GM23248 (cell line): ENCODE data around the gene METRNL. TPM values are rescaled to one million over a fixed set of nuclear protein-coding genes. Genes with fewer than 3 reads are reported as not detected.

ENCODE experiments used
- DNase-seq: peaks from one replicate; pipeline ENCODE4 v3.0.0-alpha.2; 2015
- H2AFZ ChIP-seq: fragments of 200-600 bp; sonication (generic); 2 replicates; pipeline ENCODE4 v1.6.1; 2016; ENCODE audit warnings: antibody characterized with exemption
- H3F3A ChIP-seq: fragments of 200-600 bp; sonication (generic); 2 replicates; pipeline ENCODE4 v1.6.1; 2016; ENCODE audit warnings: mild to moderate bottlenecking, antibody characterized with exemption, mixed run types; ENCODE audit not compliant: insufficient read depth
- H3K27ac ChIP-seq: fragments of 200-600 bp; sonication (generic); 2 replicates; pipeline ENCODE4 v1.5.1; 2016; ENCODE audit warnings: mild to moderate bottlenecking
- H3K27me3 ChIP-seq: fragments of 200-600 bp; sonication (generic); replicated peaks from 2 replicates; pipeline ENCODE4 v1.6.1; 2016; ENCODE audit warnings: mild to moderate bottlenecking; ENCODE audit not compliant: insufficient read depth
- H3K36me3 ChIP-seq: fragments of 200-600 bp; sonication (generic); 2 replicates; pipeline ENCODE4 v1.6.1; 2016; ENCODE audit warnings: low read depth, mild to moderate bottlenecking
- H3K4me1 ChIP-seq: fragments of 200-600 bp; sonication (generic); 2 replicates; pipeline ENCODE4 v1.6.1; 2016; ENCODE audit warnings: mild to moderate bottlenecking; ENCODE audit not compliant: insufficient read depth
- H3K4me2 ChIP-seq: fragments of 200-600 bp; sonication (generic); one replicate; pipeline ENCODE4 v1.6.1; 2016; ENCODE audit warnings: mild to moderate bottlenecking; ENCODE audit not compliant: unreplicated experiment
- H3K4me3 ChIP-seq: fragments of 200-600 bp; sonication (generic); 2 replicates; pipeline ENCODE4 v1.5.1; 2016; ENCODE audit warnings: mild to moderate bottlenecking
- H3K79me2 ChIP-seq: fragments of 200-600 bp; sonication (generic); 2 replicates; pipeline ENCODE4 v1.6.1; 2016; ENCODE audit warnings: mild to moderate bottlenecking; ENCODE audit not compliant: insufficient read depth
- H3K9ac ChIP-seq: fragments of 200-600 bp; sonication (generic); 2 replicates; pipeline ENCODE4 v1.6.1; 2016; ENCODE audit warnings: mild to moderate bottlenecking
- H3K9me2 ChIP-seq: fragments of 200-600 bp; sonication (generic); 2 replicates; pipeline ENCODE4 v1.6.1; 2016; ENCODE audit warnings: mixed run types, mild to moderate bottlenecking, moderate library complexity; ENCODE audit not compliant: insufficient read depth
- H3K9me3 ChIP-seq: fragments of 200-600 bp; sonication (generic); one replicate; pipeline ENCODE4 v1.6.1; 2017; ENCODE audit warnings: low read depth
- H4K20me1 ChIP-seq: fragments of 200-600 bp; sonication (generic); 2 replicates; pipeline ENCODE4 v1.6.0; 2016; ENCODE audit not compliant: insufficient read depth
- EZH2 ChIP-seq: fragments of 200-600 bp; sonication (generic); IDR thresholded peaks from 2 replicates; pipeline ENCODE4 v1.6.1; 2018; ENCODE audit warnings: antibody characterized with exemption, mild to moderate bottlenecking; ENCODE audit not compliant: insufficient read depth, poor library complexity, severe bottlenecking
- EZH2phosphoT487 ChIP-seq: fragments of 200-600 bp; sonication (generic); IDR thresholded peaks from 2 replicates; pipeline ENCODE4 v1.6.1; 2018; ENCODE audit warnings: antibody characterized with exemption, moderate library complexity, mild to moderate bottlenecking, low read depth; ENCODE audit not compliant: insufficient read depth
- WGBS, 2 experiments: methylation state at CpG; one replicate each; pipeline ENCODE4 v1.1.6; 2015 to 2017; ENCODE audit warnings: low lambda C conversion rate in 2 of 2, low coverage in 1 of 2; ENCODE audit errors: missing lambda C conversion rate in 2 of 2; 5-methylcytosine and 5-hydroxymethylcytosine counted together
- in situ Hi-C: fragments of 300-500 bp; cut with MboI; formaldehyde crosslinking; loops from 2 replicates; pipeline ENCODE4 v1.15.0; 2020
- polyA plus RNA-seq: library from polyadenylated mRNA; unstranded; fragments of >200 nt; fragmentation: Nextera tagmentation; extraction: Ambion mirVana; gene quantifications from 2 replicates; pipeline ENCODE4 v1.2.1, GENCODE V29; 2016
- total RNA-seq: library from RNA; depleted of rRNA; stranded (reverse); fragments of >200 nt; shearing (Covaris generic); gene quantifications from 2 replicates; pipeline ENCODE4 v1.2.3, GENCODE V29; 2014

The METRNL gene
- total and polyA plus RNA-seq, 2 experiments from 2014 or later, result 28.4 to 305 TPM

DNA sequence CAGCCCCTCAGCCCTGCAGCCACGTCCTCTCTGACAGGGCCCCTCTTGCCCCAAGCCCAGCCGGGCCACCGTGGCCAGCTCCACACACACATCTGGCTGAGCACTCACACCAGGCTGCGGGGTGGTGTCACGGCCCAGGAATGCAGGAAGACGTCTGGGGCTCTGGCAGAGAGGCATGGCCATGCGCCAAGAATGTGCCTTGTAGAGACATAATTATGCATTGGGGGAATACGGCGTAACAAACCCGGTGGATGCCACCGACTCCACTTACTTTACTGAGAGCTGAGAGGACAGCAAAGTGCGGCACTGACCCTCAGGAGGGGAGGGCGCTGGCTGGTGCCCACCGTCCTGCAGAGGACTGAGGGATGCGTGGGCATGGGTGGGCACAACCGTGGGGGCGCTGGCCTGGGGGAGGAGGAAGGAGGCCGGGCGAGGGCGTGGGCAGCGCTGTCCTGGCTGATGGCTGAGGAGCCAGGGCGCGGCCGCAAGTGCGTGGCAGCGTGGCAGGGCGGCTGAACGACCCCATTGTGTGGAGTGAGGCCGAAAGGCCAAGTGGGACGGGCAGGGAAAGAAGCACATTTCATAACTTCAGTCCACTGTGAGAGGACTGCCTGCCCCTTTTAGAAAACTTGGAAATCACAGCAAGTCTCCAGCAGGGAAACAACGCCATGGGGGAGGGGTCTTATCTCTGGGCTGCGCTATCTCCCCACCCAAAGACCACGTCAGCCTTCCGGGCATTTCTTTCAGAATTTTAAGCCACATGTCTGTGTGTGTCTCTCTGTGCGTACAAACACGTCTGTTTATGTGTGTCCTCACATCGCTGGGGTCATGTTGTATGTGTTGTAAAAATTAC lies 30.6 kb downstream of the METRNL start:
- H3F3A ChIP-seq, result peaks cover 15% of the 10 kb centered on the region
- in situ Hi-C loops, result no loop called here
- no peaks in the 10 kb centered on the region for H3K9me2 ChIP-seq
- peak overlapping the region; percentile 96 for H3K27ac ChIP-seq
- TF ChIP-seq EZH2phosphoT487, result no peak
- DNase-seq, result peak; percentile 99
- H3K9ac ChIP-seq, result peak overlapping the region; percentile 90
- no peaks in the 10 kb centered on the region for H3K9me3 ChIP-seq
- H3K79me2 ChIP-seq, result no peaks in the 10 kb centered on the region
- H3K27me3 ChIP-seq, result no peaks in the 10 kb centered on the region
- peaks cover 36% of the 10 kb centered on the region for H3K4me1 ChIP-seq
- H3K4me2 ChIP-seq, result peak overlapping the region; percentile 84
- no peaks in the 10 kb centered on the region for H4K20me1 ChIP-seq
- H3K36me3 ChIP-seq, result no peaks in the 10 kb centered on the region
- H3K4me3 ChIP-seq, result peak overlapping the region; percentile 68
- 2% methylated on average over 35 to 36 of the region's 37 CpGs for WGBS, 2 experiments
- no peak overlapping the region for H2AFZ ChIP-seq

- in situ Hi-C loops, result no loop called here
- Histone ChIP-seq H3K79me2 (no peaks in the 10 kb centered on the region), H3K9me2 (no peaks in the 10 kb centered on the region), H3K4me2 (peak overlapping the region; percentile 84), H2AFZ (peak overlapping the region; percentile 38; the same call in 1 of the 2 replicates), H3F3A (peaks cover 13% of the 10 kb centered on the region), H3K4me1 (peaks cover 31% of the 10 kb centered on the region), H3K9ac (peak overlapping the region; percentile 90), H3K27me3 (no peaks in the 10 kb centered on the region), H3K27ac (peak overlapping the region; percentile 96), H4K20me1 (no peaks in the 10 kb centered on the region), H3K36me3 (no peaks in the 10 kb centered on the region), H3K9me3 (no peaks in the 10 kb centered on the region), H3K4me3 (peak overlapping the region; percentile 68)
- DNase-seq, result peak; percentile 76
- WGBS, 2 experiments, result 6 to 8% methylated on average over 16 of the region's 16 CpGs
- TF ChIP-seq EZH2phosphoT487 (no peak), EZH2 (no peak)
Observed at GRCh38 chr17:83110735-83111134, 31.3 kb downstream of the METRNL start.

DNA sequence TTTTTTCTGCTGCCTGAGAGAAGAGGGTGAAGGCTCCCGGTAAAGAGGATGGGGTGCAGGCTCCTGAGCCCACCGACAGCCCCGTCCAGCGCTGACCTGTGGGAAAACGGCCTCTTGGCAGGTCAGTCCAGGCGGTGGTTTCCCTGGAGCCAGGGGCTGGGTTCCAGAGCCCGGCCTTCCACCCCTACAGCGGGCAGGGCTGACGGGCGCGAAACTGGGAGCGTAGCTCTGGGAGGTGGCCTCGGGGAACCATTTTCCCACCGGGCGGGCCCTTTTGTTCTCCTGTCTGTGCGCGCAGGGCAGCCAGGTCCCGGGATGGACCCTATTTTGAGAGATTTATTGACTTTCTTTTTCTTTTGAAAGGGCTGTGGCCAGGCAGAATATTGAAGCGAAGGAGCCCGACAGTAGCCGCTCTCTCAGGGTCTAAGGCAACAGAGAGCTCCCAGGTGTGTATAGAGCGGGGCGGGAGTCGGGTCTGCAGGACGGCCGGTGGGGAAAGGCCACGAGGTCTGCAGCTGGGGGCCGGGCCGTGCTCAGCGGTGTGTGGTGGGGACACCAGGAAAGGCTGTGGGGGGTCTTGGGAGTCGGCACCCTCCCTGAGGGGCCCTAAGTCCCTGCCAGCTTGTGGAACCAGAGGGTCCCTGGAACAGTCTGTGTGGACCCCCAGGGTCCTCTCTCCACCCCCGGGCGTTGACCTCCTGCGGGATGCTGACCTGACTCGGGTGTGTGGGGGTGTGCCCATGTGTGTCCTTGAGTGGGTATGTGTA lies 32.3 kb downstream of the METRNL start:
- Histone ChIP-seq H3K4me1 (peaks cover 21% of the 10 kb centered on the region), H3K36me3 (no peaks in the 10 kb centered on the region), H3K27ac (peak overlapping the region; percentile 96), H3K9me2 (no peaks in the 10 kb centered on the region), H3F3A (peaks cover 3% of the 10 kb centered on the region), H3K4me3 (no peak overlapping the region), H3K4me2 (no peak overlapping the region), H3K9me3 (no peaks in the 10 kb centered on the region), H3K27me3 (no peaks in the 10 kb centered on the region), H3K79me2 (no peaks in the 10 kb centered on the region), H2AFZ (no peak overlapping the region), H4K20me1 (no peaks in the 10 kb centered on the region), H3K9ac (peak overlapping the region; percentile 90)
- TF ChIP-seq EZH2, result no peak
- no peak for TF ChIP-seq EZH2phosphoT487
- WGBS, 2 experiments, result 93% methylated on average over 31 to 32 of the region's 35 CpGs
- in situ Hi-C loops, result no loop called here
- DNase-seq, result no peak

DNA sequence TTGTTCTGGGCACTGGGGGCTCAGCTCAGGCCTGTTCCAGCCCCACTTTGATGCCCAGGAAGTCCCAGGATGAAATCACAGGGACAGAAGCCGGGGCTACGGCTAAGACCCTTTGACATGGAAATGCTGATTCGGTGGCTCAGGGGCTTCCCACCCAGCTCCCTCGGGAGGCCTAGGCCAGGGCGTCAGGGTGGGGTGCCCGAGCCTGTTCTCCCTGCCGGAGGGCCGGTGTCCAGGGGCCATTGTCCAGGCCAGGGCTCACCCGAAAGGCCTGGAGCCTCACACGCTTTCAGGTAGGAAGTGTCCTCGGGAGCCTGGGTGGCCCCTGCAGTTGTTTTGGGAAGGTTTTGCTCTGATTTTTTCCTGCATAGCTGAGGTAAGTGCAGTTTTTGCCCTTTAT lies 34.0 kb downstream of the METRNL start:
- Histone ChIP-seq H3K9me2 (no peaks in the 10 kb centered on the region), H3K4me2 (no peak overlapping the region), H3K4me3 (no peak overlapping the region), H3K27ac (no peak overlapping the region), H3K27me3 (no peaks in the 10 kb centered on the region), H3K4me1 (peaks cover 16% of the 10 kb centered on the region), H3K79me2 (no peaks in the 10 kb centered on the region), H4K20me1 (no peaks in the 10 kb centered on the region), H2AFZ (no peak overlapping the region), H3K9me3 (no peaks in the 10 kb centered on the region), H3K36me3 (no peaks in the 10 kb centered on the region), H3F3A (no peaks in the 10 kb centered on the region; the same call in 1 of the 2 replicates), H3K9ac (no peak overlapping the region)
- in situ Hi-C loops, result no loop called here
- no peak for DNase-seq
- no peak for TF ChIP-seq EZH2
- no peak for TF ChIP-seq EZH2phosphoT487
- WGBS, 2 experiments, result 79 to 87% methylated on average over 10 to 11 of the region's 11 CpGs
